Tongue (tissue), 2 donors: Measurements from ENCODE around the gene ART4. TPM values are rescaled to one million over a fixed set of nuclear protein-coding genes. Genes with fewer than 3 reads are reported as not detected.
A peak's percentile ranks its signal among the peaks of the same experiment; 100 is the strongest.

ENCODE experiments used
- DNase-seq: peaks from one replicate; pipeline ENCODE4 v3.0.0-alpha.2; 2015
- total RNA-seq: library from RNA; depleted of rRNA; stranded (reverse); fragments of >200 nt; gene quantifications from one replicate; pipeline ENCODE4 v1.2.3, GENCODE V29; 2014

ART4 gene
- total RNA-seq, 1 donor from 2014 or later = 0.10 TPM

DNA sequence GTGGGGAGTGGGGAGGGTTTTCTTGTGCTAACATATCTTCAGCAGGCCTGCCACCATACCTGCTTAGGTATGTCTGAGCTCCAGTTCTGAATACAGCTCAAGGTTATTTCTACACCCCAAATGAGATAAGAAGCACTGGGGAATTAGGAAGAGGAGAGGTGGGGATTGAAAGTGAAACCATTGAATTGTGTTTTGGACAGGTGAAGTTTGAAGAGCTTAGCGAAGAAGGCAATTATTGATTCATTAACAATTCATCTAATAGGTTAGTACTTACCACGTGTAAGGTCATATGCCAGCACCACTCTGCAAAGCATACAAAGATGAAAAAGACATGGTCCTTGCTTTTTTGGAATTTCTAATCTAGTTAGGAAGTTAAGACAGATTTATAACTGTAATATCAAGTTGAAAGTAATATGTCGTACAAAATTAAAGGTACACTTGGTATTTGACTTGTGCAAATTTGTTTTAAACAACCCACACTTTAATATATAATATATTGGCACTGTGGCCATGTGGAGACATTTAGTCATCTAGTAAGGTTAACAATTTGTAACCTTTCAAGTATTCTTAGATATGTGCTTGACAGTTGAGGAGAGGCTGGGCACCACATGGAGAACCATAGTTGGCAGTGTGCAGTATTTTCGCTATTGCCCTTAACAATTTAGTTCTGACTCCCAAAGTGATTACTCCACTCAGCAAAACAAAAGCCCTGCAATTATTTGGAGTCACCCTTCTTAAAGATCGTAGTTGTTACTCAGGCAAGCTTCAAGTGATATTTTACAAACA, 33.0 kb downstream of the ART4 start:
- no peak for DNase-seq

DNA sequence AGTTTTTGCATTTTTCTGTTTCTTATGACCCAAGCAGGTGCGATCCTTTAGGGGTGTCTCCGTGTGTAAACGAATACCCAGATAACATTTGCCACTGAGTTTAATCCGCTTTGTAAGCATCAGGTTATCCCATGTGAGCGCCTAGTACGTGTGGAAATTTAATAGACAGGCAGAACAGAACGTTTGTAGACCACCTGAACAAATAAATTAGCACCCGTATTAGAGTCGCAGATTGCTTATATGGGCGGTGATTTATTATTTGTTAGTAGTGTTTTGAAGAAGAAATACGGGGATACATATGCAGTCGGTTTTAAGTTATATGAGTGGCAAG, 39.5 kb downstream of the ART4 start:
- no peak for DNase-seq

GRCh38 chr12:14803011-14803829, 40.1 kb downstream of the ART4 start, which contains the start of the genes C12orf60 and WBP11:
C12orf60 (plus strand) TSS chr12:14803670; CDS start chr12:14822936, 19,266 bp downstream.
WBP11 (minus strand) TSS chr12:14803478; CDS start chr12:14801383, 2,095 bp downstream.
- DNase-seq = peak; percentile 99

- DNase-seq = no peak
These were observed 40.7 kb downstream of the ART4 start for GRCh38 chr12:14802721-14803010.

GRCh38 chr12:14802247-14802646, 41.1 kb downstream of the ART4 start:
- peak; percentile 51 for DNase-seq

GRCh38 chr12:14795028-14795448, 48.3 kb downstream of the ART4 start:
- no peak for DNase-seq

- DNase-seq = no peak
These were observed 57.8 kb downstream of the ART4 start for GRCh38 chr12:14785568-14785967.

DNA sequence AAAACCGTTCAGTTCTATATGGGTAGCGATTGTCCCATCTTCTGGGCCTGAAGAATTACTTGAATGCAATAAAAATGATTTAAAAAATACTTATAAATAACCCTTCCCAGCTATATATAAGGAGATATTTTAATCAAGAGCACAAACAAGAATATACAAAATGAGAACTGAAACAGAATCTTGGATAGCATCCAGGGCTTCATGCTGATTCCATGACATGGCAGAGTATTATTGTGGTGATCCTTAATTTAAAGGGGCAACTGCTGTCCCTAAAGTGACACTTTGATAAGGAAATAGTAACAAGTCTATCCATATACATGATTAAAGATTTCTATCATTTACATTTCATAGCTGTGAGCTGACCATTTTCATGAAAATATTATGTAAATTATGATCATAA, 58.9 kb downstream of the ART4 start:
- DNase-seq = no peak

DNA sequence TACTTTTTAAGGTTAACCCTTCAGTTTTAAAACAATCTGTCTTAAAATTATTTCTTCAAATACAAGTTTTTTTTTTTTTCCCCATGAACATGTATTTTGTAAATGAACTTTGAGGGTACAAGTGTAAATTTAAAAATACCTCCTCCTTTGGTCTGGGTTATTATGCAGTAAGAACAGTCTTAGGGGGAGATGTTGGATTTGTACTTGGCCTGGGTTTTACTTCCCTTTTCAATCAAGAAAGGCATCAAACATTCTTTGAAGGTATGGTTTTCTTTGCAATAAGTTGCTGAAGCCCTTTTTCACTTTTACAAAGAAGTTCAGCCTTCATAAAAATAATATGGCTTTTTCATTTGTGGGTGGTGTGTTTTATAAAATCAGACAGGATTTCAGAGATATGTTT, 60.6 kb downstream of the ART4 start:
- DNase-seq = no peak

DNA sequence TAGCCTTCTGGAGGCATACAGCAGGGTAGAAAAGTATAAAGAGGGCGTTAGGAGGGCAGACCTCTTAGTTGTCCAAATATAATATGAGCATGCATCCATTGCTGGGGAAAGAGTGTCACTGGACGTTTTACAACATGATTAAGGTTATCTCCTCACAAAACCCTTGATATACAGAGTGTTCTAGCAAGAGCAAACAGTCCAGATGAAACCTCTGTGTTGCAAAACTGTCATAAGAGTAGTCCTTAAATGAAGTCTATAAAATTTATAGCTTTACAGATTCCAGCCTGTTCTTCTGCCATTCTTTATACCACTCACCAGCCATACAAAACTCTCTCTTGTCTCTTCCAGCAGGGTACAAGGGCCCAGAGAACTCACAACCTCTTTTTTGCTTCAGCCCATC, 61.8 kb downstream of the ART4 start:
- DNase-seq = no peak

- DNase-seq = no peak
These were observed 62.5 kb downstream of the ART4 start for GRCh38 chr12:14780859-14781258.

DNA sequence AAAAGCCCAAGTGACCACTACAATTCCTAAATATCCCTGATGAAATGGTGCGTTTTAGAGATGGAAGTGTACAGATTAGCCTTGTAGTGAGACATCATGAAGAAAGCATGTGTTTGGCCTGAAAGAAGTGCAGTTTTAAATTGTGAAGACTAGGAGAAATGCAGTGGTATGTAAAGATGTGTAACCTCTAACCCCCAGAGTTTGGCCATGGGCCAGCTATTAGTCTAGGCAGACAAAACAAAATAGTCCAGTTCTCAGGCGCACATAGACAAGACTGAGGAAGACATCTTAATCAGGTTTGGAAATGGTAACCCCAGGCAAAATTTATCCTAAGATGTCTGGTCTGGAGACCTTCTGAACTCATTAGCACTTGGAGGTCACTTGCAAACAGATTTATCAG, 63.5 kb downstream of the ART4 start:
- DNase-seq = no peak

GRCh38 chr12:14777271-14777670, 66.1 kb downstream of the ART4 start:
- DNase-seq = no peak

GRCh38 chr12:14776236-14776961, 66.9 kb downstream of the ART4 start:
- no peak for DNase-seq

GRCh38 chr12:14775636-14775980, 67.7 kb downstream of the ART4 start:
- DNase-seq = no peak

Other genes starting within 250 kb of the ART4 start
- gene GUCY2C, start 146.9 kb downstream of the ART4 start, total RNA-seq = 0.21 TPM
- 25.3 TPM for gene WBP11, start 40.0 kb downstream of the ART4 start, total RNA-seq
- 1.3 TPM for gene C12orf60, start 39.9 kb downstream of the ART4 start, total RNA-seq
- 0.51 TPM for gene SMCO3, start 29.3 kb downstream of the ART4 start, total RNA-seq
- 97.7 TPM for gene MGP, start 42.3 kb upstream of the ART4 start, total RNA-seq
- 1.9 TPM for gene ERP27, start 95.0 kb upstream of the ART4 start, total RNA-seq
- gene ARHGDIB, start 118.1 kb upstream of the ART4 start, total RNA-seq = 23.0 TPM
- gene PDE6H, start 129.5 kb upstream of the ART4 start, total RNA-seq = not detected